ENCODE measurements around the gene RHCG. TPM values are rescaled to one million over a fixed set of nuclear protein-coding genes. Genes with fewer than 3 reads are reported as not detected.

RHCG gene
- total and polyA plus RNA-seq, 2 of the 4 experiments (the other 2 are of a cell fraction), result not detected

GRCh38 chr15:89515477-89515876 lies 19.1 kb upstream of the RHCG start:
- H3K4me3 ChIP-seq (ENCODE audit: insufficient read depth, low read depth, low read length), result no peak overlapping the region
- no peak for ATAC-seq (ENCODE audit: low read depth)
- H3K36me3 ChIP-seq (ENCODE audit: control insufficient read depth, insufficient read depth, low read length), result no peaks in the 10 kb centered on the region
- 40% methylated on average over 1 of the region's 4 CpGs; no CpG with 5 or more reads in 1 of the 2 experiments for WGBS, 2 experiments (ENCODE audit: extremely low coverage in 2 of 2, insufficient read length in 1 of 2)
- H3K23ac ChIP-seq (ENCODE audit: low read depth, low read length), result no peak overlapping the region
- POLR2A ChIA-PET (ENCODE audit: unreplicated experiment), result no interaction called here
- in situ Hi-C loops (cut with MboI; ENCODE audit: low sequenced_read_pairs), result no loop called here
- H2BK120ac ChIP-seq (ENCODE audit: low read depth, low read length), result no peak overlapping the region
- no peak overlapping the region for H2AK9ac ChIP-seq (replicated peaks; ENCODE audit: low read depth, low read length, poor library complexity)
- H4K20me1 ChIP-seq (ENCODE audit: insufficient read depth, low read length), result no peaks in the 10 kb centered on the region
- H3K14ac ChIP-seq (replicated peaks; ENCODE audit: low read depth, low read length), result no peak overlapping the region
- H2AFZ ChIP-seq (replicated peaks; ENCODE audit: low read length, poor library complexity), result no peak overlapping the region
- H2AK5ac ChIP-seq (ENCODE audit: low read depth, low read length), result no peak overlapping the region
- no peaks in the 10 kb centered on the region for H3K9me3 ChIP-seq (ENCODE audit: control insufficient read depth, insufficient read depth, low read length)
- no peak overlapping the region for H4K91ac ChIP-seq (ENCODE audit: insufficient read depth, low read depth, low read length)
- no peaks in the 10 kb centered on the region; the same call in 1 of the 2 replicates for H3K9me1 ChIP-seq (ENCODE audit: insufficient read depth, low read length)
- no peak overlapping the region for H4K5ac ChIP-seq (ENCODE audit: low read depth, low read length)
- no peak overlapping the region for H3K4ac ChIP-seq (ENCODE audit: low read depth, low read length)
- no peak overlapping the region for H4K8ac ChIP-seq (ENCODE audit: low read depth in 2 of 2, low read length in 2 of 2)
- peaks cover 28% of the 10 kb centered on the region for H3K27me3 ChIP-seq (ENCODE audit: control insufficient read depth, insufficient read depth, low read length)
- H3K9ac ChIP-seq (ENCODE audit: low read depth, low read length), result no peak overlapping the region
- H3K4me2 ChIP-seq (ENCODE audit: low read depth, low read length), result no peak overlapping the region
- no peak overlapping the region for H3K56ac ChIP-seq (ENCODE audit: extremely low read depth, insufficient read depth, low read length)
- CTCF ChIA-PET, result no interaction called here
- no peak overlapping the region for H3K27ac ChIP-seq (ENCODE audit: insufficient read depth, low read length)
- H2BK15ac ChIP-seq (ENCODE audit: low read depth, low read length), result no peak overlapping the region
- no peak overlapping the region for H3K18ac ChIP-seq (ENCODE audit: low read depth, low read length)
- H2BK20ac ChIP-seq (ENCODE audit: low read depth, low read length), result no peak overlapping the region
- no peaks in the 10 kb centered on the region for H3K79me1 ChIP-seq (ENCODE audit: low read depth in 1 of 2, low read length in 2 of 2)
- no TSS peak for BruUV-seq (replicated peaks)
- TF ChIP-seq ELK1 (IDR thresholded peaks at IDR 0.05; ENCODE audit: borderline replicate concordance, low read depth, low read length), result no peak
- no peak for TF ChIP-seq RAD21 (IDR thresholded peaks at IDR 0.05; ENCODE audit: low read length)
- TF ChIP-seq, protein P1, sequence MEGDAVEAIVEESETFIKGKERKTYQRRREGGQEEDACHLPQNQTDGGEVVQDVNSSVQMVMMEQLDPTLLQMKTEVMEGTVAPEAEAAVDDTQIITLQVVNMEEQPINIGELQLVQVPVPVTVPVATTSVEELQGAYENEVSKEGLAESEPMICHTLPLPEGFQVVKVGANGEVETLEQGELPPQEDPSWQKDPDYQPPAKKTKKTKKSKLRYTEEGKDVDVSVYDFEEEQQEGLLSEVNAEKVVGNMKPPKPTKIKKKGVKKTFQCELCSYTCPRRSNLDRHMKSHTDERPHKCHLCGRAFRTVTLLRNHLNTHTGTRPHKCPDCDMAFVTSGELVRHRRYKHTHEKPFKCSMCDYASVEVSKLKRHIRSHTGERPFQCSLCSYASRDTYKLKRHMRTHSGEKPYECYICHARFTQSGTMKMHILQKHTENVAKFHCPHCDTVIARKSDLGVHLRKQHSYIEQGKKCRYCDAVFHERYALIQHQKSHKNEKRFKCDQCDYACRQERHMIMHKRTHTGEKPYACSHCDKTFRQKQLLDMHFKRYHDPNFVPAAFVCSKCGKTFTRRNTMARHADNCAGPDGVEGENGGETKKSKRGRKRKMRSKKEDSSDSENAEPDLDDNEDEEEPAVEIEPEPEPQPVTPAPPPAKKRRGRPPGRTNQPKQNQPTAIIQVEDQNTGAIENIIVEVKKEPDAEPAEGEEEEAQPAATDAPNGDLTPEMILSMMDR (conservative IDR thresholded peaks at IDR 0.05; ENCODE audit: low read depth, low read length), result no peak
- TF ChIP-seq, protein P2, sequence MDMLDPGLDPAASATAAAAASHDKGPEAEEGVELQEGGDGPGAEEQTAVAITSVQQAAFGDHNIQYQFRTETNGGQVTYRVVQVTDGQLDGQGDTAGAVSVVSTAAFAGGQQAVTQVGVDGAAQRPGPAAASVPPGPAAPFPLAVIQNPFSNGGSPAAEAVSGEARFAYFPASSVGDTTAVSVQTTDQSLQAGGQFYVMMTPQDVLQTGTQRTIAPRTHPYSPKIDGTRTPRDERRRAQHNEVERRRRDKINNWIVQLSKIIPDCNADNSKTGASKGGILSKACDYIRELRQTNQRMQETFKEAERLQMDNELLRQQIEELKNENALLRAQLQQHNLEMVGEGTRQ (IDR thresholded peaks at IDR 0.05; ENCODE audit: low read depth, low read length), result no peak
- no peak for TF ChIP-seq MAFK (IDR thresholded peaks at IDR 0.05; ENCODE audit: low read depth, low read length)
- no peak for TF ChIP-seq CEBPB (IDR thresholded peaks at IDR 0.05; ENCODE audit: low read depth, low read length)
- TF ChIP-seq POLR2A (IDR thresholded peaks at IDR 0.05; ENCODE audit: low read depth, low read length), result no peak
- no peak for TF ChIP-seq MAZ (IDR thresholded peaks at IDR 0.05; ENCODE audit: borderline replicate concordance, low read depth, low read length)
- TF ChIP-seq MXI1 (IDR thresholded peaks at IDR 0.05; ENCODE audit: borderline replicate concordance, low read depth, low read length), result no peak
- TF ChIP-seq CHD1 (IDR thresholded peaks at IDR 0.05; ENCODE audit: low read depth, low read length), result no peak
- no peak for TF ChIP-seq RFX5 (IDR thresholded peaks at IDR 0.05; ENCODE audit: low read depth, low read length)
- TF ChIP-seq NFE2L2 (IDR thresholded peaks at IDR 0.05; ENCODE audit: low read depth, low read length), result no peak
- TF ChIP-seq RCOR1 (IDR thresholded peaks at IDR 0.05; ENCODE audit: insufficient replicate concordance, low read length), result no peak
- TF ChIP-seq BHLHE40 (IDR thresholded peaks at IDR 0.05; ENCODE audit: low read depth, low read length), result no peak
- dilution Hi-C loops (cut with HindIII; ENCODE audit: low sequenced_read_pairs, unreplicated experiment), result no loop called here
- H2BK5ac ChIP-seq (ENCODE audit: low read depth, low read length, poor library complexity, severe bottlenecking), result no peak overlapping the region
- no peaks in the 10 kb centered on the region for H3K4me1 ChIP-seq (ENCODE audit: control insufficient read depth, insufficient read depth, low read length)
- DNase-seq, result no peak
- intact Hi-C loops (cut with micrococcal nuclease), result no loop called here
